ENCODE results near the gene TMEM255B. TPM values are rescaled to one million over a fixed set of nuclear protein-coding genes. Genes with fewer than 3 reads are reported as not detected.

The TMEM255B gene
- total RNA-seq, 1 experiment from 2014 or later = 0.61 TPM

GRCh38 chr13:113821847-113822246 is 62.8 kb downstream of the TMEM255B start:
- no TSS peak for BruUV-seq (replicated peaks)
- Histone ChIP-seq H3K4me3 (no peak overlapping the region), H4K20me1 (ENCODE audit: insufficient read depth) (no peaks in the 10 kb centered on the region), H3K36me3 (ENCODE audit: low read depth) (no peaks in the 10 kb centered on the region), H3K9me2 (ENCODE audit: insufficient read depth) (no peaks in the 10 kb centered on the region), H3K9me3 (ENCODE audit: insufficient read depth, low read depth) (no peaks in the 10 kb centered on the region), H3K79me2 (ENCODE audit: low read depth) (no peaks in the 10 kb centered on the region), H3F3A (ENCODE audit: insufficient read depth, low read depth) (peaks cover 26% of the 10 kb centered on the region; the same call in 1 of the 2 replicates), H3K27ac (no peak overlapping the region), H2AFZ (no peak overlapping the region), H3K4me2 (peak overlapping the region; percentile 84), H3K4me1 (replicated peaks; ENCODE audit: insufficient read depth) (peaks cover 20% of the 10 kb centered on the region), H3K27me3 (ENCODE audit: insufficient read depth, low read depth) (no peaks in the 10 kb centered on the region)
- ChIA-PET CTCF (no interaction called here), POLR2A (ENCODE audit: unreplicated experiment) (interaction anchor here (0.7 kb wide), 1 partner anchor 303 kb away, joined by 3 read pairs; no protein-coding TSS in a partner anchor)
- intact Hi-C loops (cut with micrococcal nuclease; ENCODE audit: unreplicated experiment) = loop anchor here (2.0 to 5.0 kb wide), 3 partner anchors 15 to 75 kb away; partner anchors contain the start of gene GAS6
- DNase-seq = no peak
- TF ChIP-seq EZH2 (IDR thresholded peaks at IDR 0.05; ENCODE audit: low read depth) = no peak
- no peak for TF ChIP-seq CTCF (conservative IDR thresholded peaks at IDR 0.05)

- Histone ChIP-seq H3K4me3 (no peak overlapping the region), H3K27ac (no peak overlapping the region), H3F3A (ENCODE audit: insufficient read depth, low read depth) (peaks cover 26% of the 10 kb centered on the region; the same call in 1 of the 2 replicates), H3K4me2 (no peak overlapping the region), H3K27me3 (ENCODE audit: insufficient read depth, low read depth) (no peaks in the 10 kb centered on the region), H4K20me1 (ENCODE audit: insufficient read depth) (no peaks in the 10 kb centered on the region), H3K4me1 (replicated peaks; ENCODE audit: insufficient read depth) (peaks cover 20% of the 10 kb centered on the region), H3K79me2 (ENCODE audit: low read depth) (no peaks in the 10 kb centered on the region), H2AFZ (no peak overlapping the region), H3K36me3 (ENCODE audit: low read depth) (no peaks in the 10 kb centered on the region), H3K9me3 (ENCODE audit: insufficient read depth, low read depth) (no peaks in the 10 kb centered on the region), H3K9me2 (ENCODE audit: insufficient read depth) (no peaks in the 10 kb centered on the region)
- POLR2A ChIA-PET (ENCODE audit: unreplicated experiment) = no interaction called here
- intact Hi-C loops (cut with micrococcal nuclease; ENCODE audit: unreplicated experiment) = loop anchor here (5.0 kb wide), 1 partner anchor 40 kb away; the partner anchor contains the start of gene GAS6
- no TSS peak for BruUV-seq (replicated peaks)
- no peak for TF ChIP-seq CTCF (conservative IDR thresholded peaks at IDR 0.05)
- no peak for TF ChIP-seq EZH2 (IDR thresholded peaks at IDR 0.05; ENCODE audit: low read depth)
- CTCF ChIA-PET = no interaction called here
- no peak for DNase-seq
Observed at GRCh38 chr13:113822266-113822665, 63.2 kb downstream of the TMEM255B start.

- Histone ChIP-seq H3K27ac (no peak overlapping the region), H3K9me2 (ENCODE audit: insufficient read depth) (no peaks in the 10 kb centered on the region), H3K4me2 (no peak overlapping the region), H2AFZ (no peak overlapping the region), H3K9me3 (ENCODE audit: insufficient read depth, low read depth) (no peaks in the 10 kb centered on the region), H3K36me3 (ENCODE audit: low read depth) (no peaks in the 10 kb centered on the region), H3K4me3 (no peak overlapping the region), H3K4me1 (replicated peaks; ENCODE audit: insufficient read depth) (peaks cover 20% of the 10 kb centered on the region), H3K79me2 (ENCODE audit: low read depth) (no peaks in the 10 kb centered on the region), H3K27me3 (ENCODE audit: insufficient read depth, low read depth) (no peaks in the 10 kb centered on the region), H4K20me1 (ENCODE audit: insufficient read depth) (no peaks in the 10 kb centered on the region), H3F3A (ENCODE audit: insufficient read depth, low read depth) (peaks cover 26% of the 10 kb centered on the region; the same call in 1 of the 2 replicates)
- BruUV-seq (replicated peaks) = no TSS peak
- CTCF ChIA-PET = no interaction called here
- intact Hi-C loops (cut with micrococcal nuclease; ENCODE audit: unreplicated experiment) = loop anchor here (5.0 kb wide), 1 partner anchor 39 kb away; the partner anchor contains the start of gene GAS6
- POLR2A ChIA-PET (ENCODE audit: unreplicated experiment) = no interaction called here
- TF ChIP-seq CTCF (conservative IDR thresholded peaks at IDR 0.05) (no peak), EZH2 (IDR thresholded peaks at IDR 0.05; ENCODE audit: low read depth) (no peak)
- DNase-seq = no peak
Observed at GRCh38 chr13:113822956-113823744, 64.1 kb downstream of the TMEM255B start.
